ENCODE results near the gene TCF3.

TCF3 gene

DNA sequence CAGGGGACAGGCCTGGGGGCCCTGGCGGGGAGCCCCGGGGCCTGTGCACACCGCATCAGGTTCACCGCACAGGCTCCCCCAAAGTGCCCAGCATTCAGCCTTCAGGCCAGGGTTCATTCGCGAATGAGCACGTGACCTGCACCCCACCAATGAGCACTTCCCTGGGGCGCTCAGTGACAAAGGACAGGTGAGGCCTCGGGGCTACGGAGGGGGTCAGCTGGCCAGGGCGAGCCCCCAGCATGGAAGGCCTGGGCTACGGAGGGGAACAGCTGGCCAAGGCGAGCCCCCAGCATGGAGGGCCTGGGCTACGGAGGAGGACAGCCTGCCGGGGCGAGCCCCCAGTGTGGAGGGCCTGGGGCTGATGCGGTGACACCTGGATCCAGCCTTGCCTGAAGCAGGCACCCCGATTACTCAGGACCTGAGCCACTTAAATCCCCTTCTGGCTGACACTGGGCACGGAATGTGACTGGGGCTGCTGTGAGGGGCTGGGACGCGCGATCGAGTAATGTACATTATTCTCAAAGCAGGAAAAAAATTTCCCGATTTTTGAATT, 23.1 kb downstream of the TCF3 start:
- DNase-seq: no peak

DNA sequence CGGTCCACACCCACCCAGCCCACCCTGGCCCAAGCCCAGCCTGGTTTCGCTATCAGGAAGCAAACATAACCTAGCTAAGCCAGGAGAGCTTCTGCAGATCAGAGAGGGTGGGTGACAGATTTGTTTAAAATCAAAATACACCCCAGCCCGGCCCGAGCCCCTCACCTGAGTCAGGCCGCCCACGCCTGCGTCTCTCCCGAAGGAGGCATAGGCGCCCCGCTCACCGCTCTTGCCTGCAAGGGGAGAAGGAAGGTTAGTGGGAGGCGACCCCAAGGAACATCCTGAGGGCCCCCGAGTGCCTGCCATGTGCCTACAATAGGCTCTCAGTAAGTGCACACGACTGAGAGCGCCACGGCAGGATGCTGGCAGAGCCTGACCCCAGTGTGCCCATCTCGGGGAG, 25.2 kb downstream of the TCF3 start:
- DNase-seq: no peak

DNA sequence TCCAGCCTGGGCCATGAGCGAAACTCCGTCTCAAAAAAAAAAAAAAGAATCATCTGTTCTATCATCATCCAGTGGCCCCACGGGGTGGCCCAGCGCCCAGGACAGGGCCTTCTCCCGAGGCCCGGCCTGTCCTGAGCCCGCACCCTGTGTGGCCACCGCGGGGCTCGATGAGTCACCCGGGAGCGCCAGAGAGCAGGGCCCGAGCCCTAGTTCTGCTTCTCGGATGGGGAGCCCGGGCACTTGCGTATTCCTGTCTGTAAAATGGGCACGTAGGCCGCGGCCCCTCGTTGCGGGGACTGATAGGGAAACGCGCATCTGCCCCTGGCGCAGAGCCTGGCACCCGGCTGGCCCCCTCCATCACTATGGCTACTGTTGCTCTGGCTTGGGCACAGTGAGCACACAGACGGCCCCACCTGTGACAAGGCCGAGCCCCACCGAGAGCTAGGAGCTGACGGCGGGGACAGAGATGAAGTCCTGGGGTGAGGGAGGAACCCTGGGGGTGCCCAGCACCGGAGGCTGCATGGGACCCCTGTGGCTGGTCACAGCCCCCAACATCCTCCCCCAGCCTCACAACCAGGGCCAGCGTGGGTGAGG, 25.9 kb downstream of the TCF3 start:
- no peak for DNase-seq

DNA sequence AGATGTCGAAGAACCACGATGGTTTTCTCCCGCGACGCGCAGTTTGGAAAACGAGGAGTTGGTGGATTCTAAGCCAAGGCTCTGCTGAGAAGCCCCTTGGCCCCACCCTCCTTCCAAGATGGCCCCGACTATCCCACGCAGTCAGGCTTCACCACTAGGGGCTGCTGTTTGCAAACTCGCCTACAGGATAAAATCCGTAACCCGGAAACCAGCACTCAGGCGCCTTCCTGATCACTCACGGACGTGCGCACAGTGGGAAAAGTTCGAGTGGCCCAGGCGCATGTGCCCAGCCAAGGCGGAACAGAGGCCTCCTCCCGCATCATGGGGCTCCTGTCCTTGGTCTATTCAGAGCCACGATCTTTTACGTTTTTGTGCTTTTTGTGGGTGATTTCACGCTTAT, 28.0 kb downstream of the TCF3 start:
- peak; percentile 65 for DNase-seq

DNA sequence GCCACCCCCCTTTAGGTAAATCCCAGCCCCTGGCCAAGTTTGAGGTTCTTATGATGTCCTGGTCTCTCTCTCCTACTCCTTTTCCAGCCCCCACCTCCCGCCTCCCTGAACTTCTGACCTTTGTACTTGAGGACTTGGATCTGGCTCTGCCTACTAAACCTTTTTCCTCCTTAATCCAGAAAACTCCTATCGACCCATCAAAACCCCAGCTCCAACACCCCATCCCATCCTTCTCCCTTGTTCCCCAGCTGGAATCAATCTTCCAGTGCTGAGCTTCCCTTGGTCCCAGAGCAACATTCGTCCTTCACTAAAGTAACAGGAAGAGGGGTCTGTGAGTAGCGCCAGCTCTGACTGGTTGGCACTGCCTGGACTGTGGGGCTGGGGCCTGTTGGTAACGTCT, 29.9 kb downstream of the TCF3 start:
- no peak for DNase-seq

DNA sequence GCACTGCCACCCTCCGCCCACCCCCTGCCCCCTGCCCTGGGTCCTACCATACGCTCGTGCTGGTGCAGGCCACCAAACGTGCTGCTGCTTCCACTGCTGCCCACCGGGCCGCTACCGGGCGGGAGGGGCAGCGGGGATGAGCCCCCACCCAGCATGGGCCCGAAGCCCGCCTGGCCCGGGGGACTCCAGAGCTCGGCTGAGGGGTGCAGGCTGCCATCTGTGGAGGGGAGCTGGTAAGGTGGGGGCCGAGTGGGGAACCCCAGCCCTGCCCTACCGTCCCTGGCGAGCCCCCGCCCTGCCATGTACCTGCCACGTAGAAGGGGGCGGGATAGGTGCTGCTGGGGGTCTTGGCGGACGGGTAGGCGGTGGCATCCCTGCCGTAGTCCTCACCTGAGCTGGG, 30.4 kb downstream of the TCF3 start:
- DNase-seq: no peak

DNA sequence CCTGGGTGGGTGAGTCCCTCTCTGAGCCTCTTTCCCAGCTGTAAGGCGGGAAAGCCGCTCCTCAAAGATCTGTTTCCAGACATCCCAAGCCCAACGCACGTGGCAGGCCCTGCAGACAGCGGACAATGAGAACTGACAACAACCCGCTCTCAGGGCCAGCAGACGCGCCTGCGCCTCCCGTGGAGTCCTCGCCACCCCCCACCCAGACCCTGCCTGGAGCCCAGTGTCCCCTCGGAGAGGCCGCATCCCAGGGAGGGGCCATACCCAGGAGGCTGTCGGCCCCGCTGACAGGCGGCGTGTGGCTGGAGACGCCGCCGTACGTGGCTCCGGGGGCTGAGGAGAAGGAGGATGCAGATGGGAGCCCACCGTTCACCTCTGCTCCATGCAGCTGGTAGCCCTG, 30.8 kb downstream of the TCF3 start:
- DNase-seq: no peak

DNA sequence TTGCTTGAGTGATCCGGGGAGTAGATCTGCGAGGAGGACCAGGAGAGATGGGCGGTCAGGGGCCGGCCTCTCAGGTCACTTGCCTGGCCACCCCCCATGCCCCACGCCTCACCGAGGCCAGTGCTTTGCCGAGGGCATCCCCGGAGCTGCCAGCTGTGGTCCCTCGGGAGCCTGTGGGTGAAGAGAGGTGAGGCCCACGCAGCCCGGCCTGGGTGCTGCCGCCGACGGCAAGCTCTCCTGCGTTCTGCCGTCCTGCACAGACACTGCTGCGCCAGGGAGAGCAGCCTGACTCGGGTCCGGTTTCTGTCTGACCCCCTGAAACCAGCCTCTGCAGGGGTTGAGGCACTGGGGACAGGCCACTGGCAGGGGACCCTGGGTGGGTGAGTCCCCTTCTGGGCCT, 31.4 kb downstream of the TCF3 start:
- DNase-seq: no peak

DNA sequence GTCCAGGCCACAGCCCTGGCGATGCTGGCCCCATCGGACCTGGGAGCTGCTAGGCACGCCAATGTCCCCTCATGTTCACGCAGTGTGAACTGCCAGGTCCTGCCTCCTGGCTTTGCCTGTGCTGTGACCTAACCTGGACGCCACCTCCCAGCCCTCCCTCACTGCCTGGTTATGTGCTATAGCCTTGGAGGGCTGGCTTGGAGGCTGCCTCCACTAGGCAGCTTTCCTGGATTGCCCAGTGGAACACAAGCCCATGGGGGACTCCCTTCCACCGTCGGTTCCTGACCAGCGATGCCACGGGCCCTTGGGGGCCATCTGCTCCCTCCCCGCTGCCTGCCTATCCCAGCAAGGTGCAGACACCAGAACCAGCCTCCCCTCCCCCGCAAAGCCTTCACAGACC, 31.9 kb downstream of the TCF3 start:
- DNase-seq: no peak

DNA sequence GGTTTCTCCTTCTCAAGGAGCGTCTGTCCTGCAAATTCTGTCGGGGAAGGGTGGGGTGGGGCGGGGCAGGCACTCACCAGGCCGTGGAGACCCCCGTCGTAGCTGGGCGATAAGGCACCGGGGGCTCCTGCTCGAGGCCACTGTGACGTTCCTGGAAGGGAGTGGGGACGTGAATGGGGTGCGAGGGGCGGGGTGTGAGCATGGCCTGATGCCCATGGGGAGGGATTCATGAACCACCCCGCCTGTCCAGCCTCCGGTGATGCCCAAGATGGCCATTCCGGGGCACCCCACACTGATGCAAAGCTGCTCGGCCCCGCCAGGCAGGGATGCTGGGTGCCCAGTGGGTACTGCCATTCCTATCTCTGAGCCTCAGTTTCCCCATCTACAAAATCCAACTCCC, 32.7 kb downstream of the TCF3 start:
- no peak for DNase-seq

DNA sequence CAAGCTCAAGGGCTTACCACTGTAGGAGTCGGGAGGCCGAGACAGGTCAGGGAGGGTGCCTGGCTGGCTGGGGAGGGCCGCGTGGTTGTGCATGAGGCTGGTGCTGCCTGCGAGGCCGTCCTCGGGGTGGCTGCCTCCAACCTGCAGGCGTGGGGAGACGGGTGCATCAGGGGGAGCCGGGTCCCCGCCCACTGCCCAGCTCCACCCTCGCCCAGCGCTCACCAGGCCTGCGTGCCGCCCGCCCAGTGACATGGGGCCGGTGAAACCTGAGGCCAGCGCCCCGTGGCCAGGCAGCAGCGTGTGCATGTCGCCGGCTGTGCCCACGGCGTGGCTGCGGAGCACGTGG, 33.3 kb downstream of the TCF3 start:
- DNase-seq: no peak

DNA sequence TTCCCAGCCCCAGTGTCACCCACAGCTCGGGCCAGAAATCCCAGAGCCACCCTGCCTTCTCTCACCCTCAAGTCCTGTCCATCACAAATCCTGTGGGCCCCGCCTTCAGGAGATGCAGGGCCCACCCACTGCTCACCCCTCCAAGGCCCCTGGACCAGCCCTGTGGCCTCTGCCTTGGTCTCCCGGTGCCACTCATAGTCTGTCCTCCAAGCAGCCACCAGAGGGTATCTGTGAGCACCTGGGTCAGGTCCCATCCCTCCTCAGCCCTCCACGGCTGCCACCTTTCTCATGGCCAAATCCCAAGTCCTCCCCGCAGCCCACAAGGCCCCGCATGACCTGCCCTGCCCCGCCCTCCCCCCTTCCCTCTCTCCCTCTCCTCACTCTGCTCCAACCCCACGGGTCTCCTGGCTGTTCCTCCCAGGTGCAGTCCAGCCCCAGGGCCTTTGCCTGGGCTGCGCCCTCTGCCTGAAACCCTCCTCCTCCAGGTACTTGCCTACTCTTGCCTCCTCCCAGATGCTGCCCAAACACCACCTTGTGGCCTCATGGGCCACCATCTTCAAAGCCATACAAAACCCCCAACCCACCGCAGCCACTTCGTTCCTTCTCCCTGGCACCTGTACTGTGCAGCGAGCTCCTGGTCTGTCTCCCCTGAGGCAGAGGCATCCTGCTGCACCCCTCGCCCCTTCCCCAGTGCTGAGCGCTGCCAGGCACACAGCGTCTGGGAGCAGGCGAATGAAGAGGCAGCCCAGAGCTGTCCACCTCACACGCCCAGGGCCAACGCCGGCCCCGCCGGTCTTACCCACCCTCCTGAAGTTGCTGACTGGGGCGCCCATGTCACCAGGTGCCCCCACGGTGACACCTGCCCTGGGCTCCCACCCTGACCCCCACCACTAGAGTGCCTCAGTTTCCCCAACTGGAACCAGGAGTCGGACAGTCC, 34.0 kb downstream of the TCF3 start:
- DNase-seq: no peak

DNA sequence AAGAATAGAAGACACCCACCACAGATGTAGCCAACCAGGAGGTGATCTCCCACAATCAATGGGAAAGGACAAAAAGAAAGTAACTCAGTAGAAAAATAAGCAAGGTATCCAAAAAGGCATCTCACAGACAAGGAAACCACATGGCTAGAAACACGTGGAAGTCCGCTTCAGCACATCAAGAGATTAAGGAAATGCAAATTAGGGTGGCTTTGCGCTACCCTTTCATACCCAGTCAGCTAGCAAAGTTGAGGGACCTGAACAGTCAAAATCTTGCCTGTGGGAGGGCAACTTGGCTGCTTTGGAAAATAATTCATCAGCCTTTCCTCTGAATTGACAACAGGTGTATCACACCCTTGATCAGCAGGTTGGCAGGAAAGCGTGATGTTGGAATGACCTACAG, 35.5 kb downstream of the TCF3 start:
- DNase-seq: no peak

DNA sequence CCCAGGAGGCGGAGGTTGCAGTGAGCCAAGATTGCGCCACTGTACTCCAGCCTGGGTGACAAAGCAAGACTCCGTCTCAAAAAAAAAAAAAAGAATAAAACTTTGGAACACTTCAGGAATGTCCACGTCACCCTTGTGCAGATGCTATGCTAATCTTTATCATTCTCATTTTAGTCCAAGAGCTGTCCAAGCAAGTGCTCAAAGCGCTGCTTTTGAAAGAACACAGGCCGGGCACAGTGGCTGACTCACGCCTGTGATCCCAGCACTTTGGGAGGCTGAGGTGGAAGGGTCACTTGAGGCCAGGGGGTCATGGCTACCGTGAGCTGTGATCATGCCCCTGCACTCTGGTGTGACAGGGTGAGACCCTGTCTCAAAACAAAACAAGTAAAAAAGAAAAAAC, 36.0 kb downstream of the TCF3 start:
- DNase-seq: no peak

DNA sequence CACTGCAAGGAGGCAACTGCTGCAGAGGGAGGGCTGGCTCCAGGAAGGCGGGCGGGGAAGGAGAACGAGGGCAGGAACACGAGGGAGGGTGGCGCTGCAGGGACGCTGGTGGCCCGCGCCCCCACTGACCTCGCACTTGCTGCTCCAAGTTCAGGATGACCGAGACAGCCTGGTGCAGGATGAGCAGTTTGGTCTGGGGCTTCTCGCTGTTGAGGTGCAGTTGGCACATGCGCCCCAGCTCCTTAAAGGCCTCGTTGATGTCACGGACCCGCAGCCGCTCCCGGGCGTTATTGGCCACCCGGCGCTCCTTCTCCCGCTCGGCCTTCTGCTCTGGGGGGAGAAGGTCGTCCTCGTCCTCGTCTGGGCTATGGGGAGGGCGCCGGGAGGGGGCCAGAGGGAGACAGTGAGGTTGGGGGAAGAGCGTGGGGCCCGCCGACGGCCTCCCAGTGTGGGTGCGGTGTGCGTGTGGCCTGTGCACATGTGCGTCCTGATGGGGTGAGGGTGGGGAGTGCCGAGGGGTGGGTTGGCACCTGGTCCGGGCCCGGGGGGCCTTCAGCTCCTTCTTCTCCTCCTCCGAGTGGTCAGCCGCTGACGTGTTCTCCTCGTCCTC, 37.2 kb downstream of the TCF3 start:
- DNase-seq: no peak

DNA sequence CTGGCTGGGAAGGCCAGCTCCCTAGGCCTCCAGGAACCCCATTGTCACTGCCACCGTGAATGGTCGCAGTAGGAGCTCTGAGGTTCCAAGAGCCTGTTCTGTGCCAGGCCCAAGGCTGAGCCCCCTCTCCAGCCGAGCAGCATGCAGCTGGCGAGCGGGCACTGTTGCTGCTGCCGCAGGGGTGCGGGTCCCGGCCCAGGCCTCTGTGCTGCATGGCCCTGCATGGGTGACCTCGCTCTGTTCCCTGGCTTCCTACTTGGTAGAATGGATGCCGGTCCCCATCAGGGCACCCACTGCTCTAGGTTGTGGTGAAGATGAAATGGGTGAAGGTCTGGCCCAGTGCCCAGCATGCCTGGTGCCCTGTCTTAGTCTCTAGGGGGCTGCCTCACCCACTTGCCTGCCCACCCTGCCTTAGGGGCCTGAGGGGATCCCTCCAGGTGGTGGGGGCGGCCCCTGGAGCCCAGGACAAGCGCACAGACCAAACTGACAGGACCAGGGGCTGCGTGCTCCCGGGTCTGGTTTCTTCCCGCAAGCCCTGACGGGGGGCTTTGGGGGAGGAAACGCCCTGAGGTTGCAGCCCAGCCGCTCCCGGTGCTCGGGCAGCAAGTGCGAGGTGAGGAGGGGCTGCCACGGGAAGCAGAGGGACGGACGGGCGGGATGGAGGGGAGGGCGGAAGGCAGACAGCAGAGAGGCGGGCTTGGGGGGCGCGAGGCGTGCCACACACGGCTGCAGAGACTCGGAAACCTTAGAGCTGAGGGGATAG, 38.4 kb downstream of the TCF3 start:
- DNase-seq: no peak

DNA sequence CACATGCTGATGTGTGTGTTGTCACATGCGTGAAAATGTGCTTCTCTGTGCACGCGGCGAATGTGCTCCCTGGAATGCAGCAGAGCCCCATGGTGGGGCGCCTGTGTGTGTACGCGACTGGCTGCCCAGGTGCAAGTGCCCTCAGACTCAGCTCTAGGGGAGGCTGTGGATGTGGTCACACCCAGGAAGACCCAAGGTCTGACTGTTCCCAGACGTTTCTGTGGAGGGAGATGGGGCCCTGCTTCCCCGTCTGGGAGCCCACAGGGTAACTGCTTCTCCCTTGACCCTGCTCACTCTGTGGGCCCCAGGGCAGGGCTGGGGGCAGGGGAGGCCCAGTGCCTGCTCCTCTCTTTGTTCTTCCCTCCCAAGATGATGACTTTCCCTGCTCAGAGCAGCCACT, 39.3 kb downstream of the TCF3 start:
- no peak for DNase-seq

DNA sequence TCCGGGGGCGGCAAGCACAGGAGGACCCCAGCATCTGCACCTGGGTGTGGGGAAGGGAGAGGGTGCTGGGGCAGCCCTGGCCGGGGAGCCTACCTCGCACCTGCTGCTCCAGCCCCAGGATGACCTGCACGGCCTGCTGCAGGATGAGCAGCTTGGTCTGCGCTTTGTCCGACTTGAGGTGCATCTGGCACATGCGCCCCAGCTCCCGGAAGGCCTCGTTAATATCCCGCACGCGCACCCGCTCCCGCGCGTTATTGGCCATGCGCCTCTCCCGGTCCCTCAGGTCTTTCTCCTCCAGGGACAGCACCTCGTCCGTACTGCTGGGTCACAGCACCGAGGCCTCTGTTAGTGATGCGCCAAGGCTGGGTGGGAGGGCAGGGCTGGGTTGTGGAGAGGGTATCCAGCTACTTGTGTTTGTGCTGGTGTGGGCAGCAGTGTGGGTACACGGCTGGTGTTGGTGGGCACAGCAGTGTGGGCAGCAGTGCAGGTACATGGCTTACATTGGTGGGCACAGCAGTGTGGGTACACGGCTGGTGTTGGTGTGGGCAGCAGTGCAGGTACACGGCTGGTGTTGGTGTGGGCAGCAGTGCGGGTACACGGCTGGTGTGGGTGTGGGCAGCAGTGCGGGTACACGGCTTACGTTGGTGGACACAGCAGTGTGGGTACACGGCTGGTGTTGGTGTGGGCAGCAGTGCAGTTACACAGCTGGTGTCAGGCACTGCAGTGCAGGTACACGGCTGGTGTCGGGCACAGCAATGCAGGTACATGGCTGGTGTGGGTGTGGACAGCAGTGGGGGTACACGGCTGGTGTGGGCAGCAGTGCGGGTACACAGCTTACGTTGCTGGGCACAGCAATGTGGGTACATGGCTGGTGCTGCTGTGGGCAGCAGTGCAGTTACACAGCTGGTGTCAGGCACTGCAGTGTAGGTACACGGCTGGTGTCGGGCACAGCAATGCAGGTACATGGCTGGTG, 40.0 kb downstream of the TCF3 start:
- no peak for DNase-seq

DNA sequence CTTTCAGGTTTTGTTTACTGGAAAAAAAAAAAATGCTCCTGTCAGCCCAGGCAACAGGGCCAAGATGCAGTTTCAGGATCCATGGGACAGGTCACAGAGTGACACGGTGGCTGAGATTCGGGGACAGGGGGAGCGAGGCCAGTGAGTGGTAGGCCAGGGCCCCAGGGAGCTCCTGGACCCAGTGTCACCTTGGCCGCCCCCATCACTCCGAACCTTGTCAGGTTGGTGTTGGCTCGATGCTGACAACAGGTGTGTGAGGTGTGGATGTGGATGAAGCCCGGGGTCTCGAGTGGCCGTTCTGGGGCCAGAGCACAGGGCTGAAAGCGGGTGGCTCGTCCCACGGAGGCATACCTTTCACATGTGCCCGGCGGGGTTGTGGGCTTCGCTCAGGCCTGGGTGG, 41.1 kb downstream of the TCF3 start:
- no peak for DNase-seq

DNA sequence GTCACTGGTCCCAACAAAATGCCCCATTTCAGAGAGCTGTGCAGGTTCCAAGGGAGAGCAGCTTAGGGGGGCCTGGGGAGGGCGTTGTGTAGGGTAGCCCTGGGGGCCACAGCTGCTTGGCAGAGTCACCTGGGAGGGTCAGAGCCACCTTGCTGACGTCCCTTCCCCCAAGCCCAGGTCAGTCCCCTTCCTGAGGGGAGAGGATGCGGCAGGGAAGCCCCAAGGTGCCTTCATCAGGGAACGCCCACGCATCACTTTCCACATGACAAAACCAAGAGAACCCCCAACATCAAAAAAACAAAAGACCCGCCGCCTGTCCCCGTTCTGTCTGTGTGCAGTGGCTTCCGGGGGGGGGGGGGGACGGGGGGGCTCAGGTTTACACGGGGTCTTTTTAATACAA, 41.8 kb downstream of the TCF3 start:
- DNase-seq: no peak

DNA sequence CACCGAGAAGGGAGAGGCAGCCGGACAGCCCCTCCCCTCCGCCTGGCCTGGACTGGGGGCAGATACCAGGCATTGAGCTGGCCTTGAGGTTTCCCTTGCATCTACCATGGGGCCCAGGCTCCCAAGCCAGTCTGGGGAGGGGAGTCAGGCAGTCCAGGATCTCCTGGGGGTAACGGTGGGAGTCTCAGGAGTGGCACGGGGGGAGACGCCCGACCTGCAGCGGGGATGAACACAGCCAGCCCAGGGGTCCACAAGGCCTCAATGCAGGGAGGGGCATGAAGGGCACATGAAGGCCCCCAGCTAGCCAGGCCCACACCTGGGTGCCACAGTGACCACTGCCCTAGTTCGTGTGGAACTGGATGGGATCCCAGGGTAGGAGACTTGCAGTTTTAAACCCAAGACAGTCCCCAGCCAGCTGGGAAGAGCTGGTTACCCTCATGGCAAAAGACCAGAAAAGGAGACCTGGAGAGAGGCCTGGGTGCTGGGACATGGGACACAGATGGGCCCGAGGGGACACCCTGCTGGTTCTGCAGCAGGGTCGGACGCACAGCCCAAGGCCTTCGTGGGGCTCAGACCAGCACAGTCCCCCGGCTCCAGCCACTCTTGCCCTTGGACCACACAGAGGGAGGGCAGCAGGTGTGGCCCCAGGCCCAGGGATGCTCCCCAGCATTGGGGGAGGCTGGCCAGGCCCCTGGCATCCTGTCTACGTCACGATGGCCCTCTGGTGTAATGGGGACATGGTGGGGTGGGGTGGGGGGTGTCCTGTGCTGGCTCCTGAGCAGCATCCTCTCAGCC, 42.5 kb downstream of the TCF3 start:
- no peak for DNase-seq
